Endodermal cell (in vitro differentiated cells): Measurements from ENCODE around the gene EIF1AX. TPM values are rescaled to one million over a fixed set of nuclear protein-coding genes. Genes with fewer than 3 reads are reported as not detected.
A peak's percentile ranks its signal among the peaks of the same experiment; 100 is the strongest.

Experiments used
- DNase-seq: peaks from one replicate; pipeline ENCODE4 v3.0.0-alpha.2; 2017
- H3K27ac ChIP-seq: 2 replicates; pipeline ENCODE4 v1.5.1; 2013; ENCODE audit warnings: mild to moderate bottlenecking, low read depth, low read length, moderate library complexity
- H3K27me3 ChIP-seq: 2 replicates; pipeline ENCODE4 v1.6.1; 2013; ENCODE audit warnings: mild to moderate bottlenecking, low read length, moderate library complexity; ENCODE audit not compliant: insufficient read depth, control insufficient read depth, poor library complexity, severe bottlenecking
- H3K36me3 ChIP-seq: 2 replicates; pipeline ENCODE4 v1.7.0; 2013; ENCODE audit warnings: mild to moderate bottlenecking, low read length, moderate library complexity; ENCODE audit not compliant: control insufficient read depth, insufficient read depth
- H3K4me1 ChIP-seq: one replicate; pipeline ENCODE4 v1.7.0; 2013; ENCODE audit warnings: low read length; ENCODE audit not compliant: control insufficient read depth, insufficient read depth
- H3K4me3 ChIP-seq: 2 replicates; pipeline ENCODE4 v1.5.1; 2013; ENCODE audit warnings: mild to moderate bottlenecking, low read length, moderate library complexity
- H3K9ac ChIP-seq: 2 replicates; pipeline ENCODE4 v1.6.1; 2013; ENCODE audit warnings: mild to moderate bottlenecking, low read length, moderate library complexity; ENCODE audit not compliant: poor library complexity, severe bottlenecking; ENCODE audit errors: extremely low read depth
- H3K9me3 ChIP-seq: 2 replicates; pipeline ENCODE4 v1.6.1; 2013; ENCODE audit warnings: mild to moderate bottlenecking, low read length, moderate library complexity; ENCODE audit not compliant: control insufficient read depth
- H3K27ac Mint-ChIP-seq: 2 replicates; pipeline ENCODE4 v1.8.0; 2020; ENCODE audit warnings: mixed read lengths
- H3K27me3 Mint-ChIP-seq: 2 replicates; pipeline ENCODE4 v1.8.0; 2021; ENCODE audit warnings: mild to moderate bottlenecking, mixed read lengths; ENCODE audit not compliant: insufficient read depth
- H3K36me3 Mint-ChIP-seq: 2 replicates; pipeline ENCODE4 v1.8.0; 2020; ENCODE audit warnings: low read depth, mixed read lengths
- H3K4me1 Mint-ChIP-seq: 2 replicates; pipeline ENCODE4 v1.8.0; 2020; ENCODE audit warnings: mixed read lengths
- H3K4me3 Mint-ChIP-seq: 2 replicates; pipeline ENCODE4 v1.8.0; 2020; ENCODE audit warnings: mild to moderate bottlenecking, moderate library complexity, mixed read lengths
- H3K9me3 Mint-ChIP-seq: 2 replicates; pipeline ENCODE4 v1.8.0; 2020; ENCODE audit warnings: mild to moderate bottlenecking, mixed read lengths
- WGBS, 2 experiments: methylation state at CpG; one replicate each; pipeline versions ENCODE4 v1.1.5 to v1.1.7; 2013; ENCODE audit warnings: missing lambda C conversion rate in 2 of 2, mixed read lengths in 1 of 2; ENCODE audit not compliant: insufficient coverage in 1 of 2, insufficient read length in 1 of 2; 5-methylcytosine and 5-hydroxymethylcytosine counted together
- total RNA-seq, 2 donors: library from RNA; stranded (reverse); fragmentation: NEBNext Ultra II Directional in 1 of 2; extraction: Animal tissue kit (Norgen Biotek cat#: 25700) in 1 of 2; gene quantifications; 2 replicates in 1 of 2; 3 replicates in 1 of 2; pipeline ENCODE4 v1.2.1, GENCODE V29; 2021
- TF ChIP-seq, protein P1 (sequence below): fragments of 200-600 bp; sonication (generic); conservative IDR thresholded peaks from 2 replicates; pipeline ENCODE4 v1.5.0; 2021; ENCODE audit warnings: antibody characterized with exemption, mild to moderate bottlenecking

EIF1AX gene
- total RNA-seq, 2 donors from 2014 or later, result 98.3 to 121 TPM

DNA sequence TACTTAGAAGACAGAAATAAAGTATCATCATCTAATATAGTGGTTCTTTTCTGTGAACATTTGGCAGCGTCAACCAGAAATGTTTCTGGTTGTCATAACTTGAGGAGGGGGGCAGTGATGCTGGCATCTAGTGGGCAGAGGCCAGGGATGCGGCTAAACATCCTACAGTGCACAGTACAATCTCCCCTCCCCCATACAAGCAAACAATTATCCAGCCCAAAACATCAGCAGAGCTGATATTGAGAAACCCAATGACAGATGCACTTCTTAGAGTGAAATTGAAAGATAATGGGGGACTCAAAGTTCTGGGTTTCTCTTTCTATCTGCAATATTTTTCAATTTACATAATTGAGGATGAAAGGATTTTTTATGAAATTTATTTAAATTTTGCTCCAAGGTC, 1.9 kb upstream of the EIF1AX start:
- Mint-ChIP-seq H3K36me3 (peaks cover 12% of the 10 kb centered on the region), H3K4me1 (peaks cover 10% of the 10 kb centered on the region), H3K4me3 (no peak overlapping the region), H3K27me3 (no peaks in the 10 kb centered on the region), H3K27ac (no peak overlapping the region), H3K9me3 (peaks cover 52% of the 10 kb centered on the region)
- H3K27me3 ChIP-seq, result no peaks in the 10 kb centered on the region
- H3K36me3 ChIP-seq, result peaks cover 14% of the 10 kb centered on the region
- no peaks in the 10 kb centered on the region for H3K9me3 ChIP-seq
- H3K4me3 ChIP-seq, result no peak overlapping the region
- DNase-seq, result no peak
- no peak overlapping the region for H3K27ac ChIP-seq
- H3K4me1 ChIP-seq, result no peaks in the 10 kb centered on the region
- H3K9ac ChIP-seq, result no peak overlapping the region
- TF ChIP-seq, protein P1, sequence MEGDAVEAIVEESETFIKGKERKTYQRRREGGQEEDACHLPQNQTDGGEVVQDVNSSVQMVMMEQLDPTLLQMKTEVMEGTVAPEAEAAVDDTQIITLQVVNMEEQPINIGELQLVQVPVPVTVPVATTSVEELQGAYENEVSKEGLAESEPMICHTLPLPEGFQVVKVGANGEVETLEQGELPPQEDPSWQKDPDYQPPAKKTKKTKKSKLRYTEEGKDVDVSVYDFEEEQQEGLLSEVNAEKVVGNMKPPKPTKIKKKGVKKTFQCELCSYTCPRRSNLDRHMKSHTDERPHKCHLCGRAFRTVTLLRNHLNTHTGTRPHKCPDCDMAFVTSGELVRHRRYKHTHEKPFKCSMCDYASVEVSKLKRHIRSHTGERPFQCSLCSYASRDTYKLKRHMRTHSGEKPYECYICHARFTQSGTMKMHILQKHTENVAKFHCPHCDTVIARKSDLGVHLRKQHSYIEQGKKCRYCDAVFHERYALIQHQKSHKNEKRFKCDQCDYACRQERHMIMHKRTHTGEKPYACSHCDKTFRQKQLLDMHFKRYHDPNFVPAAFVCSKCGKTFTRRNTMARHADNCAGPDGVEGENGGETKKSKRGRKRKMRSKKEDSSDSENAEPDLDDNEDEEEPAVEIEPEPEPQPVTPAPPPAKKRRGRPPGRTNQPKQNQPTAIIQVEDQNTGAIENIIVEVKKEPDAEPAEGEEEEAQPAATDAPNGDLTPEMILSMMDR, result no peak
- 100% methylated on average over 1 of the region's 2 CpGs; no CpG with 5 or more reads in 1 of the 2 experiments for WGBS, 2 experiments

DNA sequence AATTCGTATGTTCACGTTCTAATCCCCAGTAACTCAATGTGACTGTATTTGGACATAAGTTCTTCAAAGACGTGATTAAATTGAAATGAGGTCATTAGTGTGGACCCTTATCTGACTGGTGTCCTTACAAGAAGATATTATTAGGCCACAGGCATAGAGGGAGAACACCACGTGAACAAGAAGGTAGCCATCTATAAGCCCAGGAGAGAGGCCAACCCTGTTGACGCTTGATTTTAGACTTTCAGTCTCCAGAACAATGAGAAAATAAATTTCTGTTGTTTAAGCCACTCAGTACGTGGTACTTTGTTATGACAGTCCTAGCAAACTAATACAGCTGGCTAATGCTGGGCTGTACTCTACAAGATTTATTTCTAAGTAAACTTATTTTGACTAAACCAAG, 1.5 kb upstream of the EIF1AX start:
- DNase-seq, result no peak
- H3K27ac Mint-ChIP-seq, result no peak overlapping the region
- Histone ChIP-seq H3K4me1 (no peaks in the 10 kb centered on the region), H3K27ac (no peak overlapping the region), H3K9ac (no peak overlapping the region), H3K36me3 (peaks cover 19% of the 10 kb centered on the region), H3K9me3 (no peaks in the 10 kb centered on the region), H3K27me3 (no peaks in the 10 kb centered on the region), H3K4me3 (no peak overlapping the region)
- TF ChIP-seq, protein P1, result no peak
- H3K4me3 Mint-ChIP-seq, result peak overlapping the region; percentile 83
- 94 to 100% methylated on average over 4 to 6 of the region's 6 CpGs for WGBS, 2 experiments
- H3K36me3 Mint-ChIP-seq, result peaks cover 12% of the 10 kb centered on the region
- H3K4me1 Mint-ChIP-seq, result peaks cover 10% of the 10 kb centered on the region
- H3K9me3 Mint-ChIP-seq, result peaks cover 50% of the 10 kb centered on the region
- no peaks in the 10 kb centered on the region for H3K27me3 Mint-ChIP-seq

DNA sequence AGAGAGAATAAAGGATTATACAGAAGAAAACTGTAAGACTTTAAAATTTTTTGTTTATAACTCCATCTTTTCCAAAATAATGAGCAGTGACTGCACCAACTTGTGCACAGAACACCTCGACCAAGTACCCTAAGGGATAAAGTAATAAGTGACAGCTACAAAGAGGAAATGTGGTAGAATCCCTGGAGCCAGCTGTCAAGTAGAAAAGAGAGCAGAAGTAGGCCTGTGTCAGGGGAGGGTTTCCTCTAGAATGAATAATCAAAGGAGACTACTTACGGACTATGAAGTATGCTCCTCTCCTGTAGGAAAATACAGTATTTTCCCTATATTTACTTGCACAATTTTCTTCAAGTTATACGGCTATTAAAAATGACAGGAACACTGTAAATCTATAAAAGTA, 1.2 kb downstream of the EIF1AX start:
- H3K4me1 Mint-ChIP-seq, result peaks cover 10% of the 10 kb centered on the region
- Histone ChIP-seq H3K4me1 (no peaks in the 10 kb centered on the region), H3K27ac (no peak overlapping the region), H3K4me3 (peak overlapping the region; percentile 93), H3K27me3 (no peaks in the 10 kb centered on the region), H3K9me3 (no peaks in the 10 kb centered on the region), H3K9ac (peak overlapping the region; percentile 78), H3K36me3 (peaks cover 41% of the 10 kb centered on the region)
- no peaks in the 10 kb centered on the region for H3K27me3 Mint-ChIP-seq
- peaks cover 32% of the 10 kb centered on the region for H3K36me3 Mint-ChIP-seq
- no peak for DNase-seq
- peaks cover 48% of the 10 kb centered on the region for H3K9me3 Mint-ChIP-seq
- H3K27ac Mint-ChIP-seq, result no peak overlapping the region
- TF ChIP-seq, protein P1, result no peak
- peak overlapping the region; percentile 83 for H3K4me3 Mint-ChIP-seq
- WGBS, 2 experiments, result 50% methylated on average over 2 of the region's 3 CpGs; no CpG with 5 or more reads in 1 of the 2 experiments
